ENCODE measurements around the gene ZNF385B.

ZNF385B gene

DNA sequence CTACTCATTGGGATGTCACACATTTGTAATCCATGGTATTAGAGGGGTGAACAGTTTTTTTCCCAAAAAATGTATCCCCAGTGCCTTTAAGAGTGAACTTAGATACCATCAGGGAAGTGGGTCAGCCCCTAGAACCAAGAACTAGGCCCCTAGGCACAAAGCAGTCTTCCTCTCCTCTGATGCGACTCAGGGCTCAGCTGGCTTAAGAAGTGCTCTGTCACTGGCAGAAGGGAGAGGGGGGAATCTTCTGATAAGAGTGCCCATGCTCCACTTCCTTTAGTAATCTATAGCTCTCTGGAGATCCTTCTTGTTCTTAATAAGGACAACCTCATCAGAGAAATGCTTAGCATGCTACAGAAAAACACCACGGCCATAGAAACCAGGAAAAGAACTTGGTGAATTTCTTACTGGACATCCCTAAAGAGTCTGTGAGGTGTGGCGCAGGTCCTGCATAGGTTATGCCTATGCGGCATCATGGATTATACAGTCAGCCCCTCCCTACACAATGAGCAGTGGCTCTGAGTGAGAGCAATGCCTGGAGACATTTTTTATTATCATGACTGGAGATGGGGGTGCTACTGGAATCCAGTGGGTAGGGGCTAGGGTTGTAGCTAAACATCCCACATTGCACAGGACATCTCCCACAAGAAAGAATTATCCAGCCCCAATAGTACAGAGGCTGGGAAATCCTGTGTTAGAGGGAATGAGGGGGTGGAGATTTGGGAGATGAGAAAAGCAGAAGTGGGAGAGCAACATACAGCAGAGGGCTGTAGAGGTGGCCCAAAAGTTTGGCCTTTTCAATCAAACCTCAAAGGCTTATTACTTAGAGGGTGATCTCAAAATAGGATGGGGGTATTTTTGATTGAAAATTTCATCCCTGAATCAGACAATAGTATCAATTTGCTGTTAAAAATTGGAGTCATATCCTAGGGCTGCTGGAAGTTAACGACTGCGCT is 21.7 kb upstream of the ZNF385B start:
- H3K4me3 ChIP-seq (ENCODE audit: low read depth in 1 of 2, low read length in 1 of 2), result no peak overlapping the region
- no peaks in the 10 kb centered on the region for H3K27me3 ChIP-seq
- H3K9me3 ChIP-seq, result no peaks in the 10 kb centered on the region
- no peaks in the 10 kb centered on the region for H3K4me1 ChIP-seq (ENCODE audit: control insufficient read depth in 1 of 2, insufficient read depth in 1 of 2, low read depth in 1 of 2, low read length in 1 of 2)
- no peaks in the 10 kb centered on the region for H3K36me3 ChIP-seq
- TF ChIP-seq, protein P1, sequence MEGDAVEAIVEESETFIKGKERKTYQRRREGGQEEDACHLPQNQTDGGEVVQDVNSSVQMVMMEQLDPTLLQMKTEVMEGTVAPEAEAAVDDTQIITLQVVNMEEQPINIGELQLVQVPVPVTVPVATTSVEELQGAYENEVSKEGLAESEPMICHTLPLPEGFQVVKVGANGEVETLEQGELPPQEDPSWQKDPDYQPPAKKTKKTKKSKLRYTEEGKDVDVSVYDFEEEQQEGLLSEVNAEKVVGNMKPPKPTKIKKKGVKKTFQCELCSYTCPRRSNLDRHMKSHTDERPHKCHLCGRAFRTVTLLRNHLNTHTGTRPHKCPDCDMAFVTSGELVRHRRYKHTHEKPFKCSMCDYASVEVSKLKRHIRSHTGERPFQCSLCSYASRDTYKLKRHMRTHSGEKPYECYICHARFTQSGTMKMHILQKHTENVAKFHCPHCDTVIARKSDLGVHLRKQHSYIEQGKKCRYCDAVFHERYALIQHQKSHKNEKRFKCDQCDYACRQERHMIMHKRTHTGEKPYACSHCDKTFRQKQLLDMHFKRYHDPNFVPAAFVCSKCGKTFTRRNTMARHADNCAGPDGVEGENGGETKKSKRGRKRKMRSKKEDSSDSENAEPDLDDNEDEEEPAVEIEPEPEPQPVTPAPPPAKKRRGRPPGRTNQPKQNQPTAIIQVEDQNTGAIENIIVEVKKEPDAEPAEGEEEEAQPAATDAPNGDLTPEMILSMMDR (IDR thresholded peaks at IDR 0.05), result no peak
- H3K27ac ChIP-seq, result no peak overlapping the region

DNA sequence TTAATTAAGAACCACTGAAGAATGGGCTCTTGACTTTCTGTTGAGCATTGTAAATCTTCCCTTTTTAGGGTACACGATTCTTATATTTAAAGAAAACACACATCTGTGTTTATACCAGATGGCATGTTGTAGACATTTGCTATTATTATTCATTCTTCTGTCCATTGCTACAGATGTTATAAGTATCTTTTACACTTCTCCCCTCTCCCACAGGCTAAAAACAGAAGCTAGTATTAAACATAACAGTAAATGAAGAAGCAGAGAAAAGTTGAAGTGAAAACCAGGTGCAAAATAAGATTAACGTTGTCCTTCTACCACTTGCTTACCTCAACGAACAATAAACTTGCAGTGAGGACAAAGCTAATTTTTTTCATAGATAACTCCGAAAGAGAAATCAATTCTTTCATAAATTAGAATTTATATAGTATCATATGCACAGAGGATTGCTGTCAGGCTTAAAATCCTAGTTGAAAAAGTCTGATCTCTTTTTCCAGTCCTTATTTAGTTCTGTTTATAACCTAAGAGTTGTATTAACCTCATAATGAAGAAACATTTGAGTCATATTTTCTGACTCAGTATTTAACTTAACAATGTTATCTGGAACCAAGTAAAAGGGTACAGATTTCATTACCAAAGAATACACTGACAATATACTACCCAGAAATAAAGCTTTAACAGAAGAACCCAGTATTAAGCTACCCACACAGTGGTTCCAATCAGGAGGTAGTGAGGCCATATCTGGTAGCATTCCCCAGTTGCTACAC is 16.4 kb upstream of the ZNF385B start:
- H3K4me1 ChIP-seq (ENCODE audit: control insufficient read depth in 1 of 2, insufficient read depth in 1 of 2, low read depth in 1 of 2, low read length in 1 of 2), result no peaks in the 10 kb centered on the region
- H3K36me3 ChIP-seq, result no peaks in the 10 kb centered on the region
- H3K27me3 ChIP-seq, result no peaks in the 10 kb centered on the region
- H3K4me3 ChIP-seq (ENCODE audit: low read depth in 1 of 2, low read length in 1 of 2), result no peak overlapping the region
- H3K9me3 ChIP-seq, result no peaks in the 10 kb centered on the region
- no peak overlapping the region for H3K27ac ChIP-seq
- TF ChIP-seq, protein P1 (IDR thresholded peaks at IDR 0.05), result no peak

DNA sequence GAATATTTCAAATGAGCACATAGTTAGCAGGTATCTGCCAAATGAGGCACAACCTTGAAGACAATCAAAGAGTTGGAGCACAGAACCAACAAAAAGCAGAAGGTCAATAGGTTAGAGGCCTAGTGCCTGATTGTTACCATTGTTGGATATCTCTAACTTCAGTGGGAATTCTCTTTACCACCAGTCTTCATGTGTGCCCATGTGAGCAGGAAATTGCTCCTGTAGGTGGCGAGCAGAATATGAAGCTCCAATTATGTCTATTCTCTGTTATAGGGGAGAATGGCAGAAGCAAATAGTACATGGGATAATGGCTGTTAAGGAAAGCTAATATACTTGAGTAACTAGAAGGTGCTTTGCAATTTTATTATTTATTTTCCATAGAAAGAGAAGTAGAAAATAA is 14.9 kb upstream of the ZNF385B start:
- Histone ChIP-seq H3K27ac (no peak overlapping the region), H3K36me3 (no peaks in the 10 kb centered on the region), H3K4me3 (ENCODE audit: low read depth in 1 of 2, low read length in 1 of 2) (no peak overlapping the region), H3K9me3 (no peaks in the 10 kb centered on the region), H3K4me1 (ENCODE audit: control insufficient read depth in 1 of 2, insufficient read depth in 1 of 2, low read depth in 1 of 2, low read length in 1 of 2) (no peaks in the 10 kb centered on the region), H3K27me3 (peaks cover 4% of the 10 kb centered on the region)
- TF ChIP-seq, protein P1 (IDR thresholded peaks at IDR 0.05), result no peak

DNA sequence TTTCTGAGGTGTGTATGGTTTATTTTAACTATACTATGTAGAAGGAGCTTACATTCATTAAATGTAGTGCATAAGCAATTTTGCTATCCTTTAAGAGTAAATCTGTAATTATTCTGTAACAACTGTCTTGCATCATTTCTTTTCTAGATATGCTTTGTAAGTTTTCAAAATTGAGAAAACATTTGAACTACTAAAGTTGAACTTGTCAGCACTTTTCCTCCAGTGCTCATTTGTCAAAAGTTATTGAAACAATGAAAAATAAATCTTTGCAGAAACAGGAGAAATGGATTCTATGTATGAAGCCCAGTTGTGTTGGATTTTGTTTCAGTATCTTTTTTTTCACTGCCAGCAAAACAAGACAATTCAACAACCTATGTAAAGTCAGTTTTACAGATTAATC is 14.5 kb upstream of the ZNF385B start:
- Histone ChIP-seq H3K4me3 (ENCODE audit: low read depth in 1 of 2, low read length in 1 of 2) (no peak overlapping the region), H3K4me1 (ENCODE audit: control insufficient read depth in 1 of 2, insufficient read depth in 1 of 2, low read depth in 1 of 2, low read length in 1 of 2) (no peaks in the 10 kb centered on the region), H3K27me3 (peaks cover 4% of the 10 kb centered on the region), H3K9me3 (no peaks in the 10 kb centered on the region), H3K27ac (no peak overlapping the region), H3K36me3 (no peaks in the 10 kb centered on the region)
- TF ChIP-seq, protein P1 (IDR thresholded peaks at IDR 0.05), result no peak

DNA sequence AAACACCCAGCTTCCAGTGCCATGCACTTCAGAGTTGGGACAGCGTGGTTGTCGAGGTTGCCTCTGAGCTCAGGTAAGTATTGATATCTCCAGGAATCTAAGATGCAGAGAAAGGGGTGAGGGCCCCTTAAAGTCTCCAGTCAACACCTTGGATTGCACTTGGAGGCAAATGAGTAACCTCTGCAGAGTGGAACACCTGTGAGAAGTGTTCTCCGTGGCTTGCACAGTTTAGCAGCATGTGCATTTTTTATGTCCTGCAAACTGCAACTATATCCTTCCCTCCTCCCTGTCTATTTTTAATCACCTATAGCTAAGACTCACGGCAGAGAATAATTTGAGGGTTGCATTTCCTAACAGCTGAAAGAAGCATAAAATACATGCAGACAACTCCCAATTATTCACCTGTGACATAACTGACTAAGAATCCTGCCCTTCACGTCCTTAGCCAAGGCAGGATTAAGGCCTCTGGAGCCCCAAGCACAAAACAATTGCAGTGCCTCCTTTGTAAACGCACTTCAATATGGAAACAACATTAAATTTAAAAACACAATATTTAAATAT is 1.6 kb upstream of the ZNF385B start:
- TF ChIP-seq, protein P1 (IDR thresholded peaks at IDR 0.05), result no peak
- Histone ChIP-seq H3K27me3 (peaks cover 92% of the 10 kb centered on the region), H3K27ac (no peak overlapping the region), H3K36me3 (no peaks in the 10 kb centered on the region), H3K4me3 (ENCODE audit: low read depth in 1 of 2, low read length in 1 of 2) (no peak overlapping the region), H3K4me1 (ENCODE audit: control insufficient read depth in 1 of 2, insufficient read depth in 1 of 2, low read depth in 1 of 2, low read length in 1 of 2) (no peaks in the 10 kb centered on the region), H3K9me3 (no peaks in the 10 kb centered on the region)
